ENCODE data around the gene ERN1.

ERN1 gene

DNA sequence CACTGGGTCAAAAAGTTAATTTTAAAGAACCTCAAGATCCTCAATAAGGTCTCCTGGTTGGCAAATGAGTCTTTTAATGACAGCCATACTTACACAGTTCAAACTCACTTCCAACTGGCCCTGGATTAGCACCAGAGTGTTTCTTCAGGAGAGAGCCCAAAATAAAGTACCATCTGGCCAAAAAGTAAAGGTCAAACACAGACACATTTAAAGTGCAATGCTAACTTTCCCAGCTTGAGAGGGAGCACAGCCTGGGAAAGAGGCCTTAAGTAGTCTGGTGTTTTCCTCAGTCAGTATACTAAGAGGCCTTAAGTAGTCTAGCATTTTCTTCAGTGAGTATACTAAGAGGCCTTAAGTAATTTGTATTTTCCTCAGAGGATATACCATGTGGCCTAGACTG lies 46.6 kb upstream of the ERN1 start:
- TF ChIP-seq, protein P1, sequence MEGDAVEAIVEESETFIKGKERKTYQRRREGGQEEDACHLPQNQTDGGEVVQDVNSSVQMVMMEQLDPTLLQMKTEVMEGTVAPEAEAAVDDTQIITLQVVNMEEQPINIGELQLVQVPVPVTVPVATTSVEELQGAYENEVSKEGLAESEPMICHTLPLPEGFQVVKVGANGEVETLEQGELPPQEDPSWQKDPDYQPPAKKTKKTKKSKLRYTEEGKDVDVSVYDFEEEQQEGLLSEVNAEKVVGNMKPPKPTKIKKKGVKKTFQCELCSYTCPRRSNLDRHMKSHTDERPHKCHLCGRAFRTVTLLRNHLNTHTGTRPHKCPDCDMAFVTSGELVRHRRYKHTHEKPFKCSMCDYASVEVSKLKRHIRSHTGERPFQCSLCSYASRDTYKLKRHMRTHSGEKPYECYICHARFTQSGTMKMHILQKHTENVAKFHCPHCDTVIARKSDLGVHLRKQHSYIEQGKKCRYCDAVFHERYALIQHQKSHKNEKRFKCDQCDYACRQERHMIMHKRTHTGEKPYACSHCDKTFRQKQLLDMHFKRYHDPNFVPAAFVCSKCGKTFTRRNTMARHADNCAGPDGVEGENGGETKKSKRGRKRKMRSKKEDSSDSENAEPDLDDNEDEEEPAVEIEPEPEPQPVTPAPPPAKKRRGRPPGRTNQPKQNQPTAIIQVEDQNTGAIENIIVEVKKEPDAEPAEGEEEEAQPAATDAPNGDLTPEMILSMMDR (conservative IDR thresholded peaks at IDR 0.05; ENCODE audit: low read depth, low read length) = no peak
- Histone ChIP-seq H3K36me3 (ENCODE audit: insufficient read depth) (no peaks in the 10 kb centered on the region), H3K79me2 (ENCODE audit: insufficient read depth, low read depth) (no peaks in the 10 kb centered on the region), H4K20me1 (ENCODE audit: insufficient read depth) (no peaks in the 10 kb centered on the region), H3K4me1 (ENCODE audit: low read depth, poor library complexity, severe bottlenecking) (no peaks in the 10 kb centered on the region), H3K4me2 (no peak overlapping the region), H3K4me3 (IDR thresholded peaks at IDR 0.05; ENCODE audit: insufficient read depth, low read depth, low read length) (no peak overlapping the region), H2AFZ (ENCODE audit: low read depth) (no peak overlapping the region), H3K9ac (no peak overlapping the region), H3K27me3 (ENCODE audit: insufficient read depth, low read depth) (no peaks in the 10 kb centered on the region), H3K27ac (no peak overlapping the region)

DNA sequence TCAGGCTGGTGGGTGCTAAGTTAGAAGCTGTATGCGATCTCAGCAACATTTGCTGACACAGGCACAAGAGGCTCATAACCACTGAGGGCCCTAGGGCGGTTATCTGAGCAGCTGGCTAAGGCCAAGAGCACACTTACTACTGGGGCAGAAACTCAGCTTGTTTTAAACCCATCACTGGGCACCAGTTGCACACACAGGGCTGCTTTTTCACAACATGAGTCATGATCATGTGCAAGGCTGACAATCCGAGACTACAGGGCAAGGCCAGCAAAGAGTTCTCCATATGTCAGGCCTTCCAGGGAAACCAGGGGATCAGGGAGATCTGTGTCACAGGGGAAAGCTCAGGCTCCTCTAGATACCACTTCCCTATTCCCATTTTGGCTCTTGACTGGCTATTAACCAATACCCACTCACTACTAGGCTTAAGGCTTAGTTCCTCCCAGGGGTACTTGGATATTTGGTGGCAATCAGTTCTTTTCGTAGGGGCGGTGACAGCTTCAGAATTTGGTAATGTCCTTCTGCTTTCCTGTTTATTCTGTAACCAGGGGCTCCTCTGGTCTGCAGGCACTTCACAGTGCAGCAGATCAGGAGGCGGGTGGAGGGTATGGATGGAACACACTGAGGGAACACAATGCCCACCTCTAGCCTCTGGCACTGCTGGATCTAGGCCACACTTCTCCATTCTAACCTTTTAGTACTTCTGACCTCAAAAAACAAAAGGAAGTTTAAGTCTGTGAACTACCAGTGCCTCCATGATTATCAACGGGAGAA lies 44.9 kb upstream of the ERN1 start:
- H3K27me3 ChIP-seq (ENCODE audit: insufficient read depth, low read depth) = no peaks in the 10 kb centered on the region
- no peak overlapping the region for H3K4me2 ChIP-seq
- no peaks in the 10 kb centered on the region for H3K4me1 ChIP-seq (ENCODE audit: low read depth, poor library complexity, severe bottlenecking)
- H2AFZ ChIP-seq (ENCODE audit: low read depth) = no peak overlapping the region
- TF ChIP-seq, protein P1 (conservative IDR thresholded peaks at IDR 0.05; ENCODE audit: low read depth, low read length) = no peak
- H3K27ac ChIP-seq = no peak overlapping the region
- no peak overlapping the region for H3K9ac ChIP-seq
- no peaks in the 10 kb centered on the region for H3K36me3 ChIP-seq (ENCODE audit: insufficient read depth)
- H4K20me1 ChIP-seq (ENCODE audit: insufficient read depth) = no peaks in the 10 kb centered on the region
- no peak overlapping the region for H3K4me3 ChIP-seq (IDR thresholded peaks at IDR 0.05; ENCODE audit: insufficient read depth, low read depth, low read length)
- no peaks in the 10 kb centered on the region for H3K79me2 ChIP-seq (ENCODE audit: insufficient read depth, low read depth)

DNA sequence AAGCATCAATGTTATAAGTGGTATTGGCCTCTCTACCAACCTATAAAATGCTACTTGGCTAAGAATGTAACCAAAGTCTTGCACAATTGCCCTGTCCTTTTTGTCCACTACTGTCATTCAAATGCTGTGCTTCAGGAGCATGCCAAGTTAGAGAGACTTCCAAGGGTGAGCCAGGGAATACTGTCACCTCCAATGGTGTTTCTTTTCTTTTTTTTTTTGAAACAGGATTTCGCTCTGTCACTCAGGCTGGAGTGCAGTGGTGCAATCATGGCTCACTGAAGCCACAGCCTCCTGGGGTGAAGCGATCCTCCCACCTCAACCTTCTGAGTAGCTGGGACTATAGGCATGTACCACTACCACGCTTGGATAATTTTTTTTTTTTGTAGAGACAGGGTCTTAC lies 43.7 kb upstream of the ERN1 start:
- TF ChIP-seq, protein P1 (conservative IDR thresholded peaks at IDR 0.05; ENCODE audit: low read depth, low read length) = no peak
- H3K9ac ChIP-seq = no peak overlapping the region
- no peaks in the 10 kb centered on the region for H3K36me3 ChIP-seq (ENCODE audit: insufficient read depth)
- no peak overlapping the region for H3K27ac ChIP-seq
- H3K79me2 ChIP-seq (ENCODE audit: insufficient read depth, low read depth) = no peaks in the 10 kb centered on the region
- H3K4me2 ChIP-seq = no peak overlapping the region
- H3K4me3 ChIP-seq (IDR thresholded peaks at IDR 0.05; ENCODE audit: insufficient read depth, low read depth, low read length) = no peak overlapping the region
- no peaks in the 10 kb centered on the region for H3K4me1 ChIP-seq (ENCODE audit: low read depth, poor library complexity, severe bottlenecking)
- no peaks in the 10 kb centered on the region for H4K20me1 ChIP-seq (ENCODE audit: insufficient read depth)
- H3K27me3 ChIP-seq (ENCODE audit: insufficient read depth, low read depth) = no peaks in the 10 kb centered on the region
- H2AFZ ChIP-seq (ENCODE audit: low read depth) = no peak overlapping the region

DNA sequence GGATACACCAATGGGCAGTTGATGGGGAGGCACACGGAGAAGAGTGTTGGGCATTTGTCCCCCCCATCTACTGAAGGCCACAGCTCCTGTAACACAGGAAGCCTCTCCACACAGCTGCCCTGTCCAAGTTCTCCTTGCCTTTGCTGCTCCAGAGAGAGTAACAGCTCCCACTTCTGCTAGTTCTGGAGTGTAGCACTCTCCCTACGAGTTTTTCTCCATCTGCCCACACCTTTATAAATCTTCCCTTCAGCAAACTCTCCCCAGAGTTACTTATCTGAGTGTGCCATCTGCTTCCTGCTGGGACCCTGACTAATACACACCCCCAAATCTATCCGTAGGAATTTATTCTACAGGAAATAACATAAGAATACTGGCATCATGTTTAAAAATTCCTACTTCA lies 42.6 kb upstream of the ERN1 start:
- H4K20me1 ChIP-seq (ENCODE audit: insufficient read depth) = no peaks in the 10 kb centered on the region
- no peak overlapping the region for H3K27ac ChIP-seq
- no peaks in the 10 kb centered on the region for H3K4me1 ChIP-seq (ENCODE audit: low read depth, poor library complexity, severe bottlenecking)
- no peaks in the 10 kb centered on the region for H3K27me3 ChIP-seq (ENCODE audit: insufficient read depth, low read depth)
- H3K79me2 ChIP-seq (ENCODE audit: insufficient read depth, low read depth) = no peaks in the 10 kb centered on the region
- no peaks in the 10 kb centered on the region for H3K36me3 ChIP-seq (ENCODE audit: insufficient read depth)
- H3K4me2 ChIP-seq = no peak overlapping the region
- no peak overlapping the region for H2AFZ ChIP-seq (ENCODE audit: low read depth)
- no peak overlapping the region for H3K9ac ChIP-seq
- TF ChIP-seq, protein P1 (conservative IDR thresholded peaks at IDR 0.05; ENCODE audit: low read depth, low read length) = no peak
- no peak overlapping the region for H3K4me3 ChIP-seq (IDR thresholded peaks at IDR 0.05; ENCODE audit: insufficient read depth, low read depth, low read length)
